ENCODE results near the gene FGF1.

FGF1 gene

GRCh38 chr5:142683116-142683515, 2.8 kb downstream of the FGF1 start:
- DNase-seq (ENCODE audit: low read depth) = no peak
- TF ChIP-seq CTCF (IDR thresholded peaks at IDR 0.05; ENCODE audit: low read depth, low read length) (no peak), MAX (IDR thresholded peaks at IDR 0.05; ENCODE audit: low read depth, low read length) (no peak), POLR2A (IDR thresholded peaks at IDR 0.05; ENCODE audit: extremely low read depth, insufficient read length) (no peak), MYC (IDR thresholded peaks at IDR 0.05; ENCODE audit: low read depth, low read length) (no peak)
- H3K4me3 ChIP-seq (ENCODE audit: low read depth, low read length) = no peak overlapping the region

- no peak overlapping the region for H3K4me3 ChIP-seq (ENCODE audit: low read depth, low read length)
- no peak for DNase-seq (ENCODE audit: low read depth)
Observed at GRCh38 chr5:142680605-142681259, 5.2 kb downstream of the FGF1 start.

GRCh38 chr5:142679744-142680143, 6.1 kb downstream of the FGF1 start:
- TF ChIP-seq POLR2A (IDR thresholded peaks at IDR 0.05; ENCODE audit: extremely low read depth, insufficient read length) (no peak), CTCF (IDR thresholded peaks at IDR 0.05; ENCODE audit: low read depth, low read length) (no peak), MAX (IDR thresholded peaks at IDR 0.05; ENCODE audit: low read depth, low read length) (no peak), MYC (IDR thresholded peaks at IDR 0.05; ENCODE audit: low read depth, low read length) (no peak)
- no peak for DNase-seq (ENCODE audit: low read depth)
- H3K4me3 ChIP-seq (ENCODE audit: low read depth, low read length) = no peak overlapping the region

More at GRCh38 chr5:142680605-142681259, 5.2 kb downstream of the FGF1 start:
- no peak for TF ChIP-seq POLR2A (IDR thresholded peaks at IDR 0.05; ENCODE audit: extremely low read depth, insufficient read length)
- TF ChIP-seq MAX (IDR thresholded peaks at IDR 0.05; ENCODE audit: low read depth, low read length) = no peak
- TF ChIP-seq CTCF (IDR thresholded peaks at IDR 0.05; ENCODE audit: low read depth, low read length) = no peak
- TF ChIP-seq MYC (IDR thresholded peaks at IDR 0.05; ENCODE audit: low read depth, low read length) = no peak

- DNase-seq (ENCODE audit: low read depth) = no peak
- TF ChIP-seq POLR2A (IDR thresholded peaks at IDR 0.05; ENCODE audit: extremely low read depth, insufficient read length) (no peak), MYC (IDR thresholded peaks at IDR 0.05; ENCODE audit: low read depth, low read length) (no peak), CTCF (IDR thresholded peaks at IDR 0.05; ENCODE audit: low read depth, low read length) (no peak), MAX (IDR thresholded peaks at IDR 0.05; ENCODE audit: low read depth, low read length) (no peak)
- no peak overlapping the region for H3K4me3 ChIP-seq (ENCODE audit: low read depth, low read length)
Observed at GRCh38 chr5:142678529-142678928, 7.4 kb downstream of the FGF1 start.

- TF ChIP-seq MAX (IDR thresholded peaks at IDR 0.05; ENCODE audit: low read depth, low read length) = no peak
- H3K4me3 ChIP-seq (ENCODE audit: low read depth, low read length) = no peak overlapping the region
- DNase-seq (ENCODE audit: low read depth) = no peak
Observed at GRCh38 chr5:142677198-142677597, 8.7 kb downstream of the FGF1 start.

- no peak for DNase-seq (ENCODE audit: low read depth)
- H3K4me3 ChIP-seq (ENCODE audit: low read depth, low read length) = no peak overlapping the region
- TF ChIP-seq MAX (IDR thresholded peaks at IDR 0.05; ENCODE audit: low read depth, low read length) (no peak), MYC (IDR thresholded peaks at IDR 0.05; ENCODE audit: low read depth, low read length) (no peak), CTCF (IDR thresholded peaks at IDR 0.05; ENCODE audit: low read depth, low read length) (no peak), POLR2A (IDR thresholded peaks at IDR 0.05; ENCODE audit: extremely low read depth, insufficient read length) (no peak)
Observed at GRCh38 chr5:142676318-142676717, 9.6 kb downstream of the FGF1 start.
